ENCODE results near the gene TMC7. TPM values are rescaled to one million over a fixed set of nuclear protein-coding genes. Genes with fewer than 3 reads are reported as not detected.

Gene TMC7
- total and polyA plus RNA-seq, 8 donors, result 0.19 to 23.8 (median 0.87) TPM; not detected in 1

DNA sequence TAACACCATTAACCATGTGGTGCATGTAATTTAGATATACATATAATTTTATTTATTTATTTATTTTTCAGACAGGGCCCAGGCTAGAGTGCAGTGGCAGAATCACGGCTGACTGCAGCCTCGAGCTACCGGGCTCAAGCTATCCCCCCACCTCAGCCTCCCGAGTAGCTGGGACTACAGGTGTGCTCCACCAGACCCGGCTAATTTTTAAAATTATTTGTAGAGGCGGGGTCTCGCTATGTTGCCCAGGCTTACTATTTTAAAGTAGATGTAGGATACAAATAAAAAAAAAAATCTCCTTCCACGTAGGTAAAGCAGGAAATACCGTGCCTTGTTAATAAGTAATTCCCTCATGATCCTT lies 83.2 kb downstream of the TMC7 start:
- intact Hi-C loops (cut with DNase I; ENCODE audit: low total_unique reads), result no loop called here
- Histone ChIP-seq H3K9me3 (no peaks in the 10 kb centered on the region), H3K4me1 (peaks cover 5 to 33% (median 22%) of the 10 kb centered on the region in 4 donors), H3K4me3 (peak overlapping the region; percentile 59 to 92 (median 73)), H3K27me3 (no peaks in the 10 kb centered on the region), H3K36me3 (peaks cover 0 to 9% (median 1%) of the 10 kb centered on the region in 4 donors), H3K27ac (peak overlapping the region in 4 of 5 donors; percentile 99 to 100 (median 100))
- DNase-seq, result no peak
- TF ChIP-seq POLR2A (IDR thresholded peaks at IDR 0.05) (no peak), POLR2AphosphoS5 (IDR thresholded peaks at IDR 0.05) (no peak), EP300 (IDR thresholded peaks at IDR 0.05) (no peak)
- TF ChIP-seq, protein P1, sequence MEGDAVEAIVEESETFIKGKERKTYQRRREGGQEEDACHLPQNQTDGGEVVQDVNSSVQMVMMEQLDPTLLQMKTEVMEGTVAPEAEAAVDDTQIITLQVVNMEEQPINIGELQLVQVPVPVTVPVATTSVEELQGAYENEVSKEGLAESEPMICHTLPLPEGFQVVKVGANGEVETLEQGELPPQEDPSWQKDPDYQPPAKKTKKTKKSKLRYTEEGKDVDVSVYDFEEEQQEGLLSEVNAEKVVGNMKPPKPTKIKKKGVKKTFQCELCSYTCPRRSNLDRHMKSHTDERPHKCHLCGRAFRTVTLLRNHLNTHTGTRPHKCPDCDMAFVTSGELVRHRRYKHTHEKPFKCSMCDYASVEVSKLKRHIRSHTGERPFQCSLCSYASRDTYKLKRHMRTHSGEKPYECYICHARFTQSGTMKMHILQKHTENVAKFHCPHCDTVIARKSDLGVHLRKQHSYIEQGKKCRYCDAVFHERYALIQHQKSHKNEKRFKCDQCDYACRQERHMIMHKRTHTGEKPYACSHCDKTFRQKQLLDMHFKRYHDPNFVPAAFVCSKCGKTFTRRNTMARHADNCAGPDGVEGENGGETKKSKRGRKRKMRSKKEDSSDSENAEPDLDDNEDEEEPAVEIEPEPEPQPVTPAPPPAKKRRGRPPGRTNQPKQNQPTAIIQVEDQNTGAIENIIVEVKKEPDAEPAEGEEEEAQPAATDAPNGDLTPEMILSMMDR (IDR thresholded peaks at IDR 0.05), result no peak
- 49 to 57% (median 52%) methylated on average over 9 of the region's 9 CpGs for WGBS, 5 donors

DNA sequence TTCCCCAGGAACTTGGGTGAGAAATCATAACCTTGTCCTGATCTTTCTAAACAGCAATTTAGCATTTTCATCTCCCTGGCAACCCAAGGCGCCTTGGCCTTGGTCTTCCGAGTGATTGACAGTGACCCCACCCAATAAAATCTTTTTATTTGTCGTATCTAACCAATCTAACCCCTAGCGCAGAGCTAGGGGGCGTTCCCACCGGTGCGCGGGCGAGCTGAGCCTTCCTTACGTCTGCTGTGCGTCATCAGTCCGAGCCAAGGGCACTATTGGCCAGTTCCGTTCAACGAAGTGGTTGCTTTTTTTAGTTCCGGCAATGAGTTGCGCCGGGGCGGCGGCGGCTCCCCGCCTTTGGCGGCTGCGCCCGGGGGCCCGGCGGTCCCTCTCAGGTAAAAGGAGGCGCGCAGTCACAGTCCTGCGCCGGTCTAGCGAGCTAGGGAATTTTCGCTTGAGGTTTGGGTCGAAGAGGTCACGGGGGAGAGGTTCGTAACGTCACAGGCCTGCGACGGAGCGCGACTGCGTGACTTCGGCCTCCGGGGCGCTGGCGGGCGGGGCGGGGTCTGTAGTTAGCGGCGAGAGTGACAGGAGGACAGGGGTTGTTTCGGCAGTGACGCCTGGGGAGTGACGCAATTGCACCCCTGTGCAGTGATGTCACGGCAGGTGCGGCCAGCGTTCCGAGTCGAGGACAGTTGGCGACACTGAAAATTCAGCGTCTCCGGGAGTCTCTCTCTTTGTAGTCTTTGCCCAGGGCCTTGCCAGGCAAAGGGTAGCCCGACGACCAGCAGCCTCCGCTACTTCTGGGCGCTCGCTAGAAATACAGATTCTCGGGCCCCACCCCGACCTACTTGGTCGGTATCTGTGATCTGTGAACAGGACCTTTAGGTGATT lies 83.9 kb downstream of the TMC7 start, which contains the start of gene COQ7:
Gene COQ7 (plus strand): TSS at position 266 of the 888 bp plus-strand sequence. CDS start 51 bp downstream, at position 317.
- WGBS, 5 donors, result 0 to 1% (median 0%) methylated on average over 50 to 68 of the region's 68 CpGs
- H3K9me3 ChIP-seq, result no peaks in the 10 kb centered on the region

DNA sequence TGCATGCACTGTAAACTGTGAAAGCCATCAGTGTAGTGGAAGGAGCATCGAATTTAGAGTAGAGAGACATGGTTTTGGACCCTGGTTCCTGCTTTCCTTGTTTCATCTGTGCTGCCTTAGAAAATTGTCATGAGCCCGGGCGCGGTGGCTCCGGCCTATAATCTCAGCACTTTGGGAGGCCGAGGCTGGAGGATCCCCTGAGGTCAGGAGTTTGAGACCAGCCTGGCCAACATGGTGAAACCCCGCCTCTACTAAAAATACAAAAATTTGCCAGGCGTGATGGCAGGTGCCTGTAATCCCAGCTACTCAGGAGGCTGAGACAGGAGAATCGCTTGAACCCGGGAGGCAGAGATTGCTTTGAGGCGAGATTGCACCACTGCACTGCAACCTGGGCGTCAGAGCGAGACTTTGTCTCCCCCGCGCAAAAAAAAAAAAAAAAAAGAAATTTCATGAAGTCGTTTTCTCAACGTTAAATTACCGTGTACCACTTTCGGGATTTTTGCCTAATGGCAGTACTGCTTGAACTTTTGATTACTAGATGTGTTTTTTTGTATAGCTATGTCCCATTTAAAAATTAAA lies 84.6 kb downstream of the TMC7 start:
- WGBS, 5 donors, result 35 to 46% (median 41%) methylated on average over 19 of the region's 19 CpGs
- no peak for DNase-seq
- TF ChIP-seq POLR2AphosphoS5 (IDR thresholded peaks at IDR 0.05) (no peak), POLR2A (IDR thresholded peaks at IDR 0.05) (no peak), EP300 (IDR thresholded peaks at IDR 0.05) (no peak)
- TF ChIP-seq, protein P1 (IDR thresholded peaks at IDR 0.05), result no peak
- Histone ChIP-seq H3K4me3 (peak overlapping the region; percentile 59 to 92 (median 73)), H3K4me1 (peaks cover 5 to 33% (median 22%) of the 10 kb centered on the region in 4 donors), H3K9me3 (no peaks in the 10 kb centered on the region), H3K27me3 (no peaks in the 10 kb centered on the region), H3K36me3 (peaks cover 3 to 23% (median 15%) of the 10 kb centered on the region in 4 donors), H3K27ac (peak overlapping the region; percentile 96 to 100 (median 100))
- intact Hi-C loops (cut with DNase I; ENCODE audit: low total_unique reads), result no loop called here

More for the DNA sequence above, 83.9 kb downstream of the TMC7 start, which contains the start of gene COQ7:
- DNase-seq, result peak; percentile 98 to 100
- TF ChIP-seq, protein P1 (IDR thresholded peaks at IDR 0.05), result peak in 1 of 7 experiments; percentile 18
- TF ChIP-seq EP300 (IDR thresholded peaks at IDR 0.05) (no peak), POLR2A (IDR thresholded peaks at IDR 0.05) (peak in 1 of 4 donors; percentile 59), POLR2AphosphoS5 (IDR thresholded peaks at IDR 0.05) (peak; percentile 69 to 73 (median 71))
- Histone ChIP-seq H3K36me3 (peaks cover 0 to 15% (median 7%) of the 10 kb centered on the region in 4 donors), H3K27ac (peak within 1 kb of the TSS; percentile 96 to 100 (median 100)), H3K27me3 (no peaks in the 10 kb centered on the region), H3K4me3 (peak within 1 kb of the TSS; percentile 59 to 92 (median 73)), H3K4me1 (peaks cover 5 to 33% (median 22%) of the 10 kb centered on the region in 4 donors)
- intact Hi-C loops (cut with DNase I; ENCODE audit: low total_unique reads), result no loop called here
